Vagina (tissue), 2 donors: Measurements from ENCODE around the gene ARHGEF17.

Experiments used
- CTCF ChIP-seq, 3 experiments: fragments of 450-650 bp in 2 of 3; fragments of 200-600 bp in 1 of 3; sonication (generic) in 1 of 3; IDR thresholded peaks; one replicate each; pipeline ENCODE4 v1.5.1; 2017 to 2019; ENCODE audit warnings: antibody characterized with exemption in 3 of 3, mild to moderate bottlenecking in 2 of 3, moderate library complexity in 2 of 3
- POLR2AphosphoS5 ChIP-seq, 2 donors: sonication (generic); formaldehyde crosslinking; IDR thresholded peaks; one replicate each; pipeline ENCODE4 v1.9.0; 2017; ENCODE audit warnings: antibody characterized with exemption in 2 of 2, mild to moderate bottlenecking in 2 of 2, low read depth in 1 of 2; ENCODE audit not compliant: insufficient read depth in 1 of 2

- TF ChIP-seq CTCF (IDR thresholded peaks at IDR 0.05) (no peak), POLR2AphosphoS5 (IDR thresholded peaks at IDR 0.05; ENCODE audit: insufficient read depth in 1 of 2, low read depth in 1 of 2) (no peak)
These were observed 81.1 kb downstream of the ARHGEF17 start for GRCh38 chr11:73389134-73389525.
